Stimulated activated CD8-positive, alpha-beta memory T cell treated with anti-CD3 and anti-CD28 coated beads, Interleukin-12 subunit alpha, Interleukin-12 subunit beta, amount 100 ng/mL, for 24 hours (primary cell): ENCODE results near the gene GNB1L.

ENCODE experiments used
- DNase-seq: peaks from one replicate; pipeline ENCODE4 v3.0.0-alpha.2; 2020; ENCODE audit errors: extremely low read depth

The GNB1L gene

GRCh38 chr22:19875531-19876313 is 21.0 kb upstream of the GNB1L start:
- DNase-seq: no peak

DNA sequence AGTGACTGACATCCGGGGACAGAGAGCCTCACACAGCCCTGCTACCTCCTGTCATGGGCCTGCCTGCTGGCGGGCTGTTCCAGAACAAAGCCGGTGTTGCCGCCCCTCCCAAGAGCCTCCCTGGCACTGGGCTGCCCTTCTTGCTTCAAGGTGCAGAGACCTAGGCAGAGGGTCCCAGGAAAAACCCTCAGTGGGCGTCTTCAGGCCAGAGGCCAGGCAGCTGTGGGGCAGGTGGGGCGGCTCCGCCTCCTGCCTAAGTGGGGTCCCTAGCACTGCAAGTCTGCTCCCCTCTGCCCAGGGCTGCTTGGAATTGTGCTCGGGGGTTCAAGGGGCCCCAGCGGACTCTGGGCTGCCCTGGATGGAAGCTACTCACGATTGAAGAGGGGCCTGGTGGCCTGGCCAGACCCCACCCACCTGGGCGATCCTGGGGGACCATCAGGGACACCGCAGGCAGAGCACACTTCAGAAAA is 20.4 kb upstream of the GNB1L start:
- no peak for DNase-seq

DNA sequence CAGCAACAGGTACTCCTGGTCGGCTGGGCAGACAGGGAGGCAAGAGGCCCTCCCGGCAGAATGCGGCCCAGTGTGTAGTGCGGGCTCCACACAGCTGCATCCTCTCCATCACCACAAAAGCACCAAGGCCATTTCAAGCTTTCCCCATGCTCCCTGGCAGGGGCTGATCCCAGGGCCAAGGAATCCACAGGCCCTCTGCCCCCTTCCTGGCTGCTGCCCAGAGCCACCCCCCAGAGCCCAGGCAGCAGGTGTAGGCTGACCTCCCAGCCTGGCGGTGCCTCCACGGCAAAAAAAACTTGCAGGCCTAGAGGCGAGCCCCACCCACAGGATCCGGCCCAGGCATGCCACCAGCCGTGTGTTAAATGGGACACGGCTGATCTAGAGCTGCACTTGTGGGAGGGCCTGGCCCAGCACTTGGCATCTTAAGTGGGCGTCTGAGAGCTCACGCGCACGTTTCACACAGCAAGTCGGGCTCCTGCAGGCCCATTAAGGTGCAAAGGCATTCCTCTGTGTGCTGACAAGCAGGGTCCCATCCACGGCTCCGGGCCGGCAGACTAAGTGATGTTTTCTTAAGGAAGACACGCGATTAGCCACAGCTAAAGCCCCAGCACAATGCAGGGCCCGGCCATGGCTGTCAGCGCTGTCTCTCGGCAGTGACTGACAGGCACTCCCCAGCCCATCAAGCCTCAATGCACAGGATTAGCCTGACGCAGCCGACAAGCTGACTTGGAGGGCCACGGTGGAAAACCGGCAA is 19.8 kb upstream of the GNB1L start:
- DNase-seq: no peak

DNA sequence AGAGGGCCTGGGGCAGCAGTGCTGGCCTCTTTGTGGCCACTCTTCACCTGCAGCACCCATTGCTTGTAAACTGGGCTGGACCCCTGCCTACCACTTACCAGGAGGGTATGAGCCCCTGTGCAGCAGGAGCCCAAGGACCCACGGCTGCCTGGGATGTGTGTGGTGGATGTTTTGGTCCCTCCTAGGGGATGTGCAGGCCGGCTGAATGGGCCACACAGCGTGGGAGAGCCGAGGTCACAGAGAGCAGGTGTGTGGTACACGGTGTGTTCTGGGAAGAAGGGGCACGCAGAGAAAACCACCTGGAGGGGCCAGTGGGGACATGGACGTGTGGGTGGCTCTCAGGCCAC is 19.3 kb upstream of the GNB1L start:
- no peak for DNase-seq

DNA sequence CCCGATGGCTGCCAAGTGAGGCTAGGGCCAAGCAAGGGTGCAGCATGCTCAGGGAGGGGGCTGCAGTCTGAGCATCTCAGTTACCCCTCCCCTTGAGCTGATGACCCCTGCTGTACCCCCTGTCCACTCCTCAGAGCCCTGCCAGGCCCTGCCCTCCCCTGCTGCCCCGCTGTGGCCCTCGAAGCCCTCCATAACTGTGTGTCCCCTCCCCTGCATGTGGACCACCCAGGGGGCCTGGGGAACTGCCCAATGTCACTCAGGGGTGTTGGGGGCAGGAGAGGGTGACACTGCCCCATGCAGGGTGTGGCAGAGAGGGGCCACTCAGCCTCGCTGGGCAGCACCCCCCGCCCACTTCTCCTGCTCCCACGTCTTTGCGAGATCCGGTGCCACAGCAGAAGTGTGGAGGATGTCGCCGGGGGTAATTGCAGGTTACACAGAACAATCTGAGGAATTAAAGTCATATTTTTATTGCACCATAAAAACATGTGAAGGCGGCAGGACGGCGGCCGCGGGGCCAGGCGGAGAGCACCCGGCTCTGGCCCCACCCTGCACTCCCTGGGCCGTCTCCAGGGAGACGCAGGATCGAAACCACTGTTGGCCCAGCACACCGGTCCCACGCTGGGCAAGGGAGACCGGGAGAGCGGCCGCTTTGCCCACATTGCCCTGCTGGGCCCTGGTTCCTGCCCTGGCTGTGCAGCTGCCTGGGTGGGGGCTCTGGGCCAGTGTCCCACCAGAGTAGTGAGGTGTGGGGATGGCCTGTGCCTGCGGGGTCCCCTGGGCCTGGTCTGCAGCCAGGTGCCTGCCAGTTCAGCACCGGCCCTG is 18.7 kb upstream of the GNB1L start:
- no peak for DNase-seq

DNA sequence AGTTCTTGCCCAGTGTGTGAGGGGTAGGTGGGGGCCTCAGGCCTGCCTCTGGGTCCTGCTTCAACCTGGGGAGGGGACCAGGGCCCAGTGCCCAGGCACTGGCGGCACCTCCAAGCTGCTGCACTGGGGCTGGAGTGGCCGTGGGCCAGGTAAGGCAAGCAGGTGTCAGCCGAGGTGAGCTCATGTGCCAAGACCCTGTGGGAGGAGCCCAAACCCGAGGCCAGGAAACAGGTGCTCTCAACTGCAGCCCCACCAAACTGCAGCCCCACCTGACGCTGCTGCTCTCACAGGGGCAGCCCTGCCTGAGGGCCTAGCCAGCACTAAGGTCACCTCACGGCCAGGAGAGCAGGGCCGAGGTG is 18.1 kb upstream of the GNB1L start:
- no peak for DNase-seq

- no peak for DNase-seq
Observed at GRCh38 chr22:19871845-19872778, 17.4 kb upstream of the GNB1L start.

DNA sequence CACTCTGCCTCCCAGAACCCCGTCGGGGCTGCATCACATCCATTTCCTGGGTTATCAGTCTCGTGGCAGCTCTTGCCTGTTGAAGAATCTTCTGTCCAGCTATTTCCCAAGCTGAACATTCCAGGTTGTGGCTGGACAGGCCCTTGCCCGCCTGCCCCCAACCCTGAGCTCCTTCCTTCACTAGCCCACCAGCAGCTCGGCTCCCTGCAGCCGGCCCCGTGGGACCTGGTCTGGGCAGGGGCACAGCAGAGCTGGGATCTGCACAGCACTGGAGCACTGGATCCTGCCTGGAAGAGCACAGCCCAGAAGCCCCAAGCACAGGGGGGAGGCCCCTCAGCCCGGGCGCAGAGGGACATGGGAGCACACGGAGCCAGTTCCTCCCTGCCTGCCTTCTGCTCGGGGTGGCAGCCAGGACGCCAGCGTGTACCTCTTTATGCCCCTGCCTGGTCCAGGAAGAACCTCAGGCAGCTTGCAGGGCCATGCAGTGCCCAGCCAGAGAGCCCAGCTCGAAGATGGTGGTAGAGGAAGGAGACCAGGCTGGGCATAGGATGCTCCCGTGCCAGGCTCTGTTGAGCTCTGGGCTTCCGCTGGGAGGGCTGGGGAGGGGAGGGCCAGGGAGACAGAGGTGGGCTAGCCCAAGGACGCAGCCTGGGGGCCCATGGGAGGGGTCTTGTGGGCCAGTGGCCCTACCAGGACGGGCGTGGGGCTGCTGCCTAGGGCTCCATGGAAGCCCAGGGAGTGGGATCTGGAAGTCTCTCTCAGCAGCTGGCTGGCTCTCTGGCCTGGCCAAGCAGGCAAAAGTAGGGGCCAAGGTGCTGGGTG is 16.6 kb upstream of the GNB1L start:
- DNase-seq: no peak

GRCh38 chr22:19870153-19871022 is 15.7 kb upstream of the GNB1L start:
- DNase-seq: no peak

GRCh38 chr22:19869497-19870152 is 15.0 kb upstream of the GNB1L start:
- DNase-seq: no peak

- no peak for DNase-seq
Observed at GRCh38 chr22:19868773-19869471, 14.2 kb upstream of the GNB1L start.

DNA sequence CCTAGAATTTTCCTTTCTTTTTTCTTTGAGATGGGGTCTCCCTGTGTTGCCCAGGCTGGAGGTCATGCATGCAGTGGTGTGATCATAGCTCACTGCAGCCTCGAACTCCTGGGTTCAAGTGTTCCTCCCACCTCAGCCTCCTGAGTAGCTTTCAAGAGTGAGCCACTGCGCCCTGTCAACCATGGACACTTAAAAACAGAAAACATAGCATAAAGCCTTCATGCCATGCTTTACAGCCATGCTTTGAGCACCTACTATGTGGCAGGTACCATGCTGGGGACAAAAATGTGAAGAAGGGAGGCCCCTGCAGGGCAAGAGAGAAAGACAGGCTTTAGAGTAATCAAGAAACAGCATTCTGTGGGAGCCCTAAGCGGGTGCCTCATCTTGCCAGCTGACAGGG is 13.7 kb upstream of the GNB1L start:
- no peak for DNase-seq

GRCh38 chr22:19867617-19868016 is 12.9 kb upstream of the GNB1L start:
- DNase-seq: no peak

- DNase-seq: no peak
Observed at GRCh38 chr22:19866665-19867009, 12.0 kb upstream of the GNB1L start.

- no peak for DNase-seq
Observed at GRCh38 chr22:19865141-19865829, 10.6 kb upstream of the GNB1L start.

DNA sequence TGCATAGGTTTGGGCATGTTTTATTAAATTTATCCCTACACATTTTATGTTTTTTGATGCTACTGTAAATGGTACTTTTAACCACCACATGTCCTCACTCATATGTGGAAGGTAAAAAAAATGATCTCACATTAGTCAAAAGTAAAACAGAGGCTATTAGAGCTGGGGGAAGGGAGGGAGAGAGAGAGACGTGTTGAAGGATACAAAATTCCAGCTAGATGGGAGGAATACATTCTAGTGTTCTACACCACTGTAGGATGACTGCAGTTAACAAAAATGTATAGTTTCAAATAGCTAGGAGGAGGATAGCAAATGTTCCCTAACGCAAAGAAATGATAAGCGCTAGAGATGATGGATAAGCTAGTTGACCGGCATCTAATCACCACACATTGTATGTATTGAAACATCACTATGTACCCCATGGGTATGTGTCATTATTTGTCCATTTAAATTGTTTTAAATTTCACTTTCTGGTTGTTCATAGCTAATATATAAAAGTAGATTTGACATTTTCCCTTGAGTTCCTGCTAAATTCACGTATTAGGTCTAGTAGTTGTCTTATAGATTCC is 9.9 kb upstream of the GNB1L start:
- DNase-seq: no peak

DNA sequence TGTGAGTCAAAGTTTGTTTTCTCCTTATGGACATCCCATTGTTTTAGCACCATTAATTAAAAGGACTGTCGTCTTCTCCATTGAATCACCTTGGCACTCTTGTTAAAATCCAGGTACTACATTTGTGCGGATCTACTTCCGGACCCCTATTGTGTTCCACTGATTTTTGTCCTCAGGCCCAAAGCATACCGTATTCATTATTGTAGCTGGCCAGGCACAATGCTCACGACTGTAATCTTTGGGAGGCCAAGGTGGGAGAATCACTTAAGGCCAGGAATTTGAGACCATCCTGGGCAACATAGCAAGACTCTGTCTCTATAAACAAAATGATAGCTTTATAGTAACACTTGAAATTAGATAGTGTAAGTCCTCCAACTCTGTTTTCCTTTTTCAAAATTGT is 8.9 kb upstream of the GNB1L start:
- DNase-seq: no peak
